OCI-LY7 (cell line): ENCODE measurements around the gene HS3ST3A1. TPM values are rescaled to one million over a fixed set of nuclear protein-coding genes. Genes with fewer than 3 reads are reported as not detected.

Experiments used
- BruUV-seq: library from RNA; stranded (reverse); fragments of 400-500 nt; replicated peaks from 2 replicates; lab custom pipeline; 2021; lab: Mats Ljungman, UMichigan
- CTCF ChIA-PET: fragments of 300-600 bp; sonication (Branson Sonifier 250); formaldehyde crosslinking; loops from one replicate; lab custom pipeline; 2022; ENCODE audit warnings: antibody characterized with exemption; ENCODE audit not compliant: unreplicated experiment; lab: Charles Lee
- POLR2A ChIA-PET: fragments of 300-600 bp; sonication (Branson Sonifier 250); formaldehyde crosslinking; loops from one replicate; lab custom pipeline; 2022; ENCODE audit warnings: antibody characterized with exemption; lab: Charles Lee
- DNase-seq: peaks from one replicate; pipeline ENCODE4 v3.0.0-alpha.2; 2015; ENCODE audit warnings: low spot score
- H2AFZ ChIP-seq: fragments of 200-600 bp; sonication (generic), shearing (Covaris generic); 2 replicates; pipeline ENCODE4 v1.6.1; 2014; ENCODE audit warnings: mild to moderate bottlenecking, antibody characterized with exemption, low read length, moderate library complexity
- H3K27ac ChIP-seq: fragments of 200-600 bp; sonication (generic); 2 replicates; pipeline ENCODE4 v1.5.1; 2014; ENCODE audit warnings: mixed run types, low read depth, mild to moderate bottlenecking, moderate library complexity, low read length, inconsistent platforms; ENCODE audit not compliant: poor library complexity, severe bottlenecking
- H3K36me3 ChIP-seq: fragments of 200-600 bp; sonication (generic); 2 replicates; pipeline ENCODE4 v1.6.1; 2014; ENCODE audit warnings: mild to moderate bottlenecking, antibody characterized with exemption, low read length, moderate library complexity, mixed read lengths; ENCODE audit not compliant: insufficient read depth
- H3K4me1 ChIP-seq: fragments of 200-600 bp; sonication (generic); 2 replicates; pipeline ENCODE4 v1.5.1; 2014; ENCODE audit warnings: mild to moderate bottlenecking, low read length; ENCODE audit not compliant: insufficient read depth, poor library complexity, severe bottlenecking
- H3K4me2 ChIP-seq: fragments of 200-600 bp; sonication (generic); 2 replicates; pipeline ENCODE4 v1.6.1; 2014; ENCODE audit warnings: mild to moderate bottlenecking, low read length
- H3K4me3 ChIP-seq: fragments of 200-600 bp; sonication (generic); 2 replicates; pipeline ENCODE4 v1.5.1; 2014; ENCODE audit warnings: mild to moderate bottlenecking, low read depth, low read length; ENCODE audit not compliant: poor library complexity, severe bottlenecking
- H3K79me2 ChIP-seq: fragments of 200-600 bp; sonication (generic); 2 replicates; pipeline ENCODE4 v1.6.1; 2016; ENCODE audit warnings: low read depth, mild to moderate bottlenecking, low read length, moderate library complexity, mixed read lengths; ENCODE audit not compliant: insufficient read depth
- H3K9me2 ChIP-seq: fragments of 200-600 bp; sonication (generic); 2 replicates; pipeline ENCODE4 v1.6.1; 2016; ENCODE audit warnings: mild to moderate bottlenecking, low read length, mixed read lengths; ENCODE audit not compliant: insufficient read depth
- H3K9me3 ChIP-seq: fragments of 200-600 bp; sonication (generic); 2 replicates; pipeline ENCODE4 v1.6.1; 2014; ENCODE audit warnings: mild to moderate bottlenecking, mixed run types, low read length, mixed read lengths
- H4K20me1 ChIP-seq: fragments of 200-600 bp; sonication (generic); 2 replicates; pipeline ENCODE4 v1.6.1; 2014; ENCODE audit warnings: mild to moderate bottlenecking, antibody characterized with exemption, low read length, moderate library complexity, mixed read lengths; ENCODE audit not compliant: insufficient read depth
- EZH2phosphoT487 ChIP-seq: fragments of 200-600 bp; sonication (generic); IDR thresholded peaks from 2 replicates; pipeline ENCODE4 v1.6.1; 2018; ENCODE audit warnings: low read depth, borderline replicate concordance, mild to moderate bottlenecking, mixed run types, antibody characterized with exemption, low read length, moderate library complexity, mixed read lengths
- intact Hi-C: fragments of 100-400 bp; cut with micrococcal nuclease; formaldehyde crosslinking; loops from one replicate; pipeline ENCODE4 v1.10.0; 2022; ENCODE audit not compliant: unreplicated experiment
- total RNA-seq, 2 experiments: library from RNA; depleted of rRNA in 1 of 2; stranded (reverse); fragments of >200 nt in 1 of 2; shearing (Covaris generic) in 1 of 2; gene quantifications; 2 replicates each; pipeline ENCODE4 v1.2.3, GENCODE V29; 2014 to 2022
- TF ChIP-seq, protein P1 (sequence below): fragments of 200-600 bp; sonication (generic); conservative IDR thresholded peaks from 2 replicates; pipeline ENCODE4 v1.5.1; 2014; ENCODE audit warnings: mild to moderate bottlenecking, antibody characterized with exemption, low read length, moderate library complexity, mixed read lengths

Gene HS3ST3A1
- total RNA-seq, 2 experiments from 2014 or later = 0.72 TPM; not detected in 1

DNA sequence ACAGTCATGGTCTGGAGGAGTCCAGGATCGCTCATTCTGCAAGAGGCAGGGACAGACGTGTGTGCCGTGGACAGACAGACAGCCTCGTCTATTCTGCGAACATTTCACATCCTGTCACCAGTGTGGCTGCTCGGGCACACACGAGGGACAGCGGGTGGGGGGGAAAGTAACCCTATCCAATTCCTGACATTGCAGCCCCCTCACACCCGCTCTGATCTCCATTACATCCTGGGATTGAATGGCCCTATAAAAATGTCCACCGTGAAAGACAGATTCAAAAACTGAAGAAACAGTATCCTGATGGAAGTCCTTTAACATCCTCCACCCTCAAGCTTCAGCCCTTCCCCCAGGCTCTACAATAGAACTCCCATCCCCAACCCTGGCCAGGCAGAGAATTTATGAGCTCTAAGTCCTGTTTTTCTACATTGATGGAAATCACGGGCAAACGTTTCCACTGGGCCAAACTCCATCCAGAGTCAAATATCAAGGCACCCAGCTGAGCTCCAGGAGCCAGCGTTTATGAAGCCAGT lies 39.4 kb downstream of the HS3ST3A1 start:
- no peak overlapping the region for H3K4me2 ChIP-seq
- H3K79me2 ChIP-seq = no peaks in the 10 kb centered on the region
- BruUV-seq = no TSS peak
- no peaks in the 10 kb centered on the region for H3K9me2 ChIP-seq
- H3K4me1 ChIP-seq = no peaks in the 10 kb centered on the region
- TF ChIP-seq, protein P1, sequence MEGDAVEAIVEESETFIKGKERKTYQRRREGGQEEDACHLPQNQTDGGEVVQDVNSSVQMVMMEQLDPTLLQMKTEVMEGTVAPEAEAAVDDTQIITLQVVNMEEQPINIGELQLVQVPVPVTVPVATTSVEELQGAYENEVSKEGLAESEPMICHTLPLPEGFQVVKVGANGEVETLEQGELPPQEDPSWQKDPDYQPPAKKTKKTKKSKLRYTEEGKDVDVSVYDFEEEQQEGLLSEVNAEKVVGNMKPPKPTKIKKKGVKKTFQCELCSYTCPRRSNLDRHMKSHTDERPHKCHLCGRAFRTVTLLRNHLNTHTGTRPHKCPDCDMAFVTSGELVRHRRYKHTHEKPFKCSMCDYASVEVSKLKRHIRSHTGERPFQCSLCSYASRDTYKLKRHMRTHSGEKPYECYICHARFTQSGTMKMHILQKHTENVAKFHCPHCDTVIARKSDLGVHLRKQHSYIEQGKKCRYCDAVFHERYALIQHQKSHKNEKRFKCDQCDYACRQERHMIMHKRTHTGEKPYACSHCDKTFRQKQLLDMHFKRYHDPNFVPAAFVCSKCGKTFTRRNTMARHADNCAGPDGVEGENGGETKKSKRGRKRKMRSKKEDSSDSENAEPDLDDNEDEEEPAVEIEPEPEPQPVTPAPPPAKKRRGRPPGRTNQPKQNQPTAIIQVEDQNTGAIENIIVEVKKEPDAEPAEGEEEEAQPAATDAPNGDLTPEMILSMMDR = no peak
- TF ChIP-seq EZH2phosphoT487 = no peak
- H2AFZ ChIP-seq = no peak overlapping the region
- no peaks in the 10 kb centered on the region for H3K36me3 ChIP-seq
- intact Hi-C loops = no loop called here
- ChIA-PET POLR2A (interaction anchor here (0.5 to 1.4 kb wide), 2 partner anchors 13 to 1066 kb away, joined by 3 to 4 read pairs; no protein-coding TSS in a partner anchor), CTCF (no interaction called here)
- H3K9me3 ChIP-seq = no peaks in the 10 kb centered on the region
- no peaks in the 10 kb centered on the region for H4K20me1 ChIP-seq
- no peak overlapping the region for H3K4me3 ChIP-seq
- DNase-seq = no peak
- no peak overlapping the region for H3K27ac ChIP-seq

- H4K20me1 ChIP-seq = no peaks in the 10 kb centered on the region
- H3K79me2 ChIP-seq = no peaks in the 10 kb centered on the region
- no peaks in the 10 kb centered on the region for H3K4me1 ChIP-seq
- H3K4me3 ChIP-seq = no peak overlapping the region
- no TSS peak for BruUV-seq
- CTCF ChIA-PET = no interaction called here
- intact Hi-C loops = no loop called here
- H3K9me2 ChIP-seq = no peaks in the 10 kb centered on the region
- POLR2A ChIA-PET = no interaction called here
- H3K4me2 ChIP-seq = no peak overlapping the region
- no peak for DNase-seq
- no peak overlapping the region for H2AFZ ChIP-seq
- H3K27ac ChIP-seq = no peak overlapping the region
- H3K36me3 ChIP-seq = no peaks in the 10 kb centered on the region
- TF ChIP-seq EZH2phosphoT487 = no peak
- TF ChIP-seq, protein P1 = no peak
- H3K9me3 ChIP-seq = no peaks in the 10 kb centered on the region
Measured at GRCh38 chr17:13561606-13562270, 40.0 kb downstream of the HS3ST3A1 start.

DNA sequence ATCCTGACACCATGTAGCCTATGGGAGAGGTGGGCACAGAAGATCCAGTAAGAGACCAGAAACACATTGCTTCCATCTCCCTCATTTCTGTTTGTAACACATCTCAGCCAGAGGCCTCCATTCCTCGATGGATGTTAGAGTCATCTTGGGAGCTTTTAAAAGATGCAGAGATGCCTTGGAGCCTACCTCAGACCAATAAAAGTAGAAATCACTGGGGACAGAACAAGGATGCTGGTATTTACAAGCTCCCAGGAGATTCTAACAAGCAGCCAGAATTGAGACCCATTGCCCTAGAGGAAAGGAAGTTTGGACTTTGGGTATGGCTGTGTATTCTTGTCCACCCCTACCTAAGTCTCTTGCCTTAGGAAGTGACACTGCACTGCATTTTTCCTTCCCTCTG lies 40.8 kb downstream of the HS3ST3A1 start:
- Histone ChIP-seq H3K9me3 (no peaks in the 10 kb centered on the region), H3K36me3 (no peaks in the 10 kb centered on the region), H4K20me1 (no peaks in the 10 kb centered on the region), H3K4me1 (no peaks in the 10 kb centered on the region), H3K4me2 (no peak overlapping the region), H2AFZ (no peak overlapping the region), H3K9me2 (no peaks in the 10 kb centered on the region), H3K4me3 (no peak overlapping the region), H3K27ac (no peak overlapping the region), H3K79me2 (no peaks in the 10 kb centered on the region)
- intact Hi-C loops = no loop called here
- DNase-seq = no peak
- no TSS peak for BruUV-seq
- CTCF ChIA-PET = no interaction called here
- TF ChIP-seq, protein P1 = no peak
- no peak for TF ChIP-seq EZH2phosphoT487
- POLR2A ChIA-PET = interaction anchor here (0.6 kb wide), 1 partner anchor 13 kb away, joined by 3 read pairs; no protein-coding TSS in a partner anchor
